Measurements from ENCODE around the gene WBP11.
"Not testable (repeated sequence)": the region's sequence is repeated elsewhere in the genome, so short reads cannot be mapped to it uniquely, and the experiment has no call there.

Gene WBP11

GRCh38 chr12:14770496-14771461 lies 32.5 kb downstream of the WBP11 start:
- peak; percentile 42 for DNase-seq

DNA sequence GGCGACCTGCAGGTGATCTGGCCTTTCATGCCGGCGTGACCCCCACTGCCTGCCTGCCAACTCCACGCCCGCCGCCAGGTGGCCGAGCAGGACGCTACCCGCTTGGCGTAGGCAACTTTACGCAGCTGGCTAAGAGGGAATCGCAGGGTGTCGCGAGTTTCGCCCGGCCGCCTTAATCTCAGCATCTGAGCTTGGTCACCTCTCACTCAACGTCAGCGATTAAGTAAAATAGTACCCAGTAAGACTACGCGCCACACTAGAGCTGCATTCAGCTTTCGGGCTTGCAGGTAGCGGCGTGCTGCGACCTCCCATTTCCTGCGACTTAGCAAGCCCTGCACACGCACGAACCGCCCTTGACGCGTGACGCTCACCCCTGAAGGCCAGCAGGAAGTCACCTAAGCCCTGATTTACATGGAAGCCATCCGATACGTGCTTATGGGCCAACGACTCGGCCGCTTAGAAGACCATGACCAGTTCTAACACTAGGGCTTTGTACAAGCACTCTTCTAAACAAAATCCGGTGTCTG lies 33.2 kb downstream of the WBP11 start:
- DNase-seq: no peak

GRCh38 chr12:14769466-14769968 lies 33.8 kb downstream of the WBP11 start:
- DNase-seq: no peak

DNA sequence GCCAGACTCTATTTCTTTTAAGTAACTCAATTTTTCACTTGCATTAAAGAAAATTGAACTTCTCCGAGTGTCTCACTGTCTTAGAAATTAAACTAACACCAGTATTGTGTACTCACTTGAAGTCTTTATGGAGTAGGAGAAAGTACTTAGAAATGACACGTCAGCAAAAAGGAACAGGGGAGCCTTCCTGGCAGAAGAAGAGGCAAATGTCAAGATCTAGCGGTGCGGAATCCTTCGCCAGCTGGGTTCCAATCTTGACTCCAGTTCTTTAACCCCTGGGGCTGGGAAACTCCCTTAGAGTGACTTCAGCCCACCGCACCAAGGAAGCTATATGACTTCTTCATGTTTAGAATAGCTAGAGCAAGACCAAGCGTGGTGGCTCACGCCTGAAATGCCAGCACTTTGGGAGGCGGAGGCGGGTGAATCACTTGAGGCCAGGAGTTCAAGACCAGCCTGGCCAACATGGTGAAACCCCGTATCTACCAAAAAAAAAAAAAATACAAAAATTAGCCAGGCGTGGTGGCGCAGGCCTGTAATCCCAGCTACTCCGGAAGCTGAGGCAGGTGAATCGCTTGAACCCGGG lies 34.4 kb downstream of the WBP11 start:
- no peak for DNase-seq

- no peak for DNase-seq
Measured at GRCh38 chr12:14767617-14768016, 35.7 kb downstream of the WBP11 start.

GRCh38 chr12:14766649-14767215 lies 36.5 kb downstream of the WBP11 start:
- DNase-seq: no peak

- not testable (repeated sequence) for DNase-seq
Measured at GRCh38 chr12:14766020-14766419, 37.3 kb downstream of the WBP11 start.

- no peak for DNase-seq
Measured at GRCh38 chr12:14765398-14765797, 37.9 kb downstream of the WBP11 start.

GRCh38 chr12:14759711-14760280 lies 43.5 kb downstream of the WBP11 start:
- not testable (repeated sequence) for DNase-seq

DNA sequence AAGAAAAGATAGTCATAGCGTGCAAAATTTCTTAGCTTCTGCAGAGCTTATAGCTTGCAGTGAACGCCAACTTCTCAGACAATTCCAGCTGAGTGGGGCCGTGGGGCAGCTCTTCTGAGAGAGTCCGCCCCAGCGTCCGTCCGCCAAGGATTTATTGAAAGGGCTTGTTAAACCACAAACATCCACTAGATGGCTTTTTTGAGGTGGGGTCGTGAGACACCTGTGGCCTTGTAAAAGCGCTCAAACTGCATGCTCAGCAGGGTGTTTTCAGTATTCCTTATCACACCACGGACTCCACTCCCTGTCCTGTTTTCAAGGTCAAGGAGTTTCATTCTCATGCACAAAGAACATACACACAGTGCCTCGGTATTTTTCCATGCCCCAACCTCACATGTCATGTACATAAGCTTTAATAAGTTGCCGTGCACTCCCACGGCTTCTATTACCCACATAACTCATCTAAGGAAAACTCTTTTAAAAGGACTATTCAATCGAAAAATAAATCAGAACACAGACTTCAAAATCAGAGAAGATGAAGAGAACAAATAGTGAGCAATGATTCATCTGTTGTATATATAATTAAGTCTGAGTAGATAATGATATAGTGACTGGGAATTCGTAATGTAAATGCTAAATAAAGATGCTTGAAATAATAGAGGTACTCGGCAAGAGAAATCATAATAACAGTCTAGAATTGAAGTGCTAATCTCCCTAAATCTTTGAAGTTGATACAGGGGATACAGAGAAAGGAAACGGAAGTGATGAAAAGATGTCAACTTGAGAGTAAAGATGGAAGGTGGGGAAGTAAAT lies 46.7 kb downstream of the WBP11 start:
- DNase-seq: no peak

GRCh38 chr12:14751986-14752385 lies 51.3 kb downstream of the WBP11 start:
- no peak for DNase-seq

- DNase-seq: no peak
Measured at GRCh38 chr12:14743061-14743460, 60.2 kb downstream of the WBP11 start.

- DNase-seq: no peak
Measured at GRCh38 chr12:14741942-14742341, 61.3 kb downstream of the WBP11 start.

DNA sequence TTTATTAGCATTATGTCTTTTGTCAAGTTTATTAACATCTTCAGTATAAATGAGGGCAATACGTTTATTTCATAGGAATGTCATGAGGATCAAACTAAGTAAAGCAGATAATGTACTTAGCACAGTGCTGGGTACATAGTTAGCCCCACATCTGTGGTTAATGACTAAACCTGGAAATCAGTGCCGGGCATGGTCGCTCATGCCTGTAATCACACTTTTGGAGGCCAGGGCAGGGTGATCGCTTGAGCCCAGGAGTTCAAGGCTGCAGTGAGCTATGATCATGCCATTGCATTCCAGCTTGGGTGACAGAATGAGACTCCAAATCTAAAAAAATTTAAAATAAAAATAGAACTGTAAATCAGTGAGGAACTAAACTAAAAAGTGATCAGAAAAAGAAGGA lies 62.1 kb downstream of the WBP11 start:
- no peak for DNase-seq

GRCh38 chr12:14736441-14736840 lies 66.8 kb downstream of the WBP11 start:
- not testable (repeated sequence) for DNase-seq
